HG02938 (cell line): ENCODE results near the gene MEIOSIN.

Experiments
- ATAC-seq: cut with Tn5 transposase; IDR thresholded peaks from one replicate; pipeline ENCODE4 v1.9.1; 2021; ENCODE audit warnings: mild to moderate bottlenecking, moderate library complexity; ENCODE audit not compliant: unreplicated experiment

MEIOSIN gene

DNA sequence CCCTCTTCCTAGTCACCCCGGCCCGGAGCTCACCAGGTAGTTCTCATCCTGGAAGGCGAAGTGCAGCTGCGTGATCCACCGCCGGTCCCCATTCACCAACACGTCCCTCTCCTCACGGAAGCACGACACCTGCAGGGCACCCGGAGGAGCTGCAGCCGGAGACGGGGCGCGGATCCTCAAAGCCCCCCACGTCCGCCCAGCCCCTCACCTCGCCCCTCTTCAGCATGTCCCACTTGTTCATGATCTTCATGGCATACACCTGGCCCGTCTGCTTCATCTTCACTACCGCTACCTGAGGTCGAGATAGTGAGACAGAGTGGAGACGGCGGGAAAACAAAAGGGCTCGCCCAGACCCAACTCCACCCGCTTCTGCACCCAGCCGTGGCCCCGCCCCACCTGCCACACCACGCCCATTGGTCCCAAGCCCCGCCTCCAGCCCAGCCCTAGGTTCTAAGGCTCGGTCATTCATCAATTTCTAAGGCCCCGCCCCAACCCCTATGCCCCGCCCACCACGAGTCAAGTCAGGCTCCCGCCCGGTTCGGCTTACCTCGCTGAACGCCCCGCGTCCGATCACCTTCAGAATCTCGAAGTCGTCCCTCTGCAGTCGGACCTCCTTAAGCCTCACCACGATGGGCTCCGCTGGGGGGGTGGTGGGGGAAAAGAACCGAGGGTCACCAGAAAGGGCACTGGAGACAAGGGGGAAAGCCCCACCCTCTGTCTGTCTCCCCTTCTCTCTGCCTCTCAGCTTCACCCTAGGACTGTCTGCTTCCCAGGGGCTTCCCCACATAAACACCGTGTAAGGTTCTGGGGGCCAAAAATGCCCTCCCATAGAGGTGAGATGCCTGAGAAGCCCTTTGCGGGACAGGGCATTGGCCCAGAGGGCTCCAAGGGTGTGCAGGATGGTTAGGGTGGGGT, 46.2 kb downstream of the MEIOSIN start:
- peak; percentile 81 for ATAC-seq

DNA sequence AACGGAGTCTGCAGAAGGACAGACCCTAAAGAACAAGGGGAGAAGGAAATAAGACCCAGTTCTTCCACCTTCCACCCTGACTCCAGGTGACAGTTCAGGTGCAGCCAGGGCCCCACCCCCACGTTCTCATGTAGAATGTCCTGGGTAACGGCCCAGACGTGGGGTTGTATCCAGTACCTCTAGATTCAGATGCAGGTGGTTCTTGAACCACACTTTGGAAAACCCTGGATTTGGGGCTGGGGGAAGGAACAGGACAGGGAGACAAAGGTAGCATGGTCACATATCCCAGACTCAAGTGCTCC, 46.9 kb downstream of the MEIOSIN start:
- no peak for ATAC-seq

DNA sequence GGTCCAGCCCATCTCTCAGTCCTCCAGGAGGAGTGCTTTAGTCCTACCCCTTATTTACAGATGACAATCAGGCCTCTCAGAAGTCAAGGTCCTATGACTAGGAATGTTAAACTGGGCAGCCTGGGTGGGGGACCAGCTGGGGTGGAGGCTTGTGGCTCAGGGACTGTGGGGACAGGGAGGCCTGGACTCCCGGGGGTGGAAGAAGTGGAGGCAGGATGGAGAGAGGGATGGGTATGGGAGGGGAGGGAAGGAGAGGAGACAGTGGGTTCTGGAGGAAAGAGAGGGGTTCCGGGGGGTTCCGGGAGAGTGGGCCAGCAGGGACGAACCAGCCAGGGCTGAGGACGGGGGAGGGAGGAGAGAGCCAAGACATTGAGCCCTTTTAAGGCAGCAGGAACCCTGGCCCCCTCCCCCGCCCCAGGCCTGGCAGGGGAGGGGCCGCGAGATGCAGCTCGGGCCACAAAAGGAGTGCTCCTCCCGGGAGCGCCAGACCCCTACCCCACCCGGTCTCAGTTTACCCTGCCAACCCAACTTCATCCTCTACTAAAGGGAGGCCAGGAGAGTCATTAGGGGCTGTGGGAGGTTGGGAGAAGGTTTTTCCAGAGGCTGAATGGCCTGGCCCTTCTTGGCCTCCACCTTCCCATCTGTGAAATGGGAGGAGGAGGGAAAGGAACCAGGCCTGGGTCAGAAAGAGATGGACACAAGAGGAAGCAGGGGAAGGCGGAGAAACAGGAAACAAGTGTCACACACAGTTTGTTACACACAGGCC, 47.4 kb downstream of the MEIOSIN start:
- ATAC-seq: no peak

DNA sequence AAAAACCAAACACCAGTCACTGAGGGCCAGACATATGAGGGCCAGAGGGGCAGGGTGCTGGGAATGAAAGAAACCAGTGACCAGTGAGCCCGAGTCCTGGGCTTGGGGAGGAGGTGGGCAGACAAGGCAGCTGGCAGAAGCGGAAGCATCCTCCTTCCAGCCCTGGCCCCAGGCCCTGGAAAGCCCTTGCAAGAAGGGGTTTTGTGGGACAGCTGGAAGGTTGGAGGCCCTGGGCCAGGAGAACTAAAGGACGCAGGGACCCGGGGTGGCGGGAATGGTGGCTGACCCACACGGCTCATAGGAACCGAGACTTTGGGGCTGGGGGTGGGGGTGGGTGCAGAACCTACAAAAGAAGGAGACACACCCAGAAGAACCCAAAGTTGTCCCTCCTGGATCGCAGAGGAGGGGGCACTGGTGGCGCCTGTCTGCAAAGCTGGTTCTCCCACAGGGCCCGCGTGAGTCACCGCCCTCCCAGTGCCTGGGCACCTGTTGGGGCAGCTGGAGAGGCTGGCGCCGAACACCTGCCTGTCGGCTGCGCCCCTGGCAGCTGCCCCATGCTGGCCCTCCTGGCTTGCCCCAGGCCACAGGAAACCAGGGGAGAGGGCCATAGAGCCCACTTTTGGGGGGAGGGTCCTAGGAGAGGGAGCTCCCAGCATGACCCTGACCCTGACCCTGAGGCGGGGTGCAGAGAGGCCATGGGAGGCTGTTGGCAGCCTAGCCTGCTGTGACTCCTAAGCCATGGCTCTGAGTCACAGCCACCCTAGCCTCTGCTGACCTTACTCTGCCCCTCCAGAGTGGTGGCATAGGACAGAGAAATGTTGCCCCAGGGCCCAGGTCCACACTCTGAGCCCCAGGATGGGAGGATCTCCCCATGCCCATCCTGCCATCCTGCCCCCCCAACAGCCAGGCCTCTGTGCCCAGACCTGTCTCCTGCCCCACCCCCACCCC, 48.2 kb downstream of the MEIOSIN start:
- no peak for ATAC-seq

DNA sequence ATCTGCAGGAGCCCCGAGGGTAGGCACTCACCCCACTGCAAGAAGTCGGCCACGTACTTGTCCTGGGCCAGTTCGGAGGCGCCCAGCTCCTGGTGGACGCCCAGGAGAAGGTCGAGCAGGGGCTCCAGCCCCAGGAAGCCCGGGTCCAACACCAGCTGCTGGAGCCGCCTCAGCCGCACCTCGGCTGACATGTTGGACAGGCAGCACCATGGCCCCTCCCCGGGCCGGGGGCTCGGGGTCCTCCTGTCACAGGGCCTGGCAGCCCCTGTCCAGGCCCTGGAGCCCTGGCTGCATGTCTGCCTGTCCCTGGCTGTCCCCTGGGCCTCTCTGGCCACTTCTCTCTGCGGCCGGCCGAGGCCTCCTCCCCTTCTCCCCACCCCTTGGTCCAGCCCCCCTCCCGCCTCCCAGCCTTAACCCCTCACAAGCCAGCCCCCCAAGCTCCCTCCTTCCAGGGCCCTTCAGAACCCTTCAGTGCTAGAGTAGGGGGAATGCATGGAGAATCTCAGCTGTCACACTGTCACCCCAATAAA, 49.0 kb downstream of the MEIOSIN start, which contains the start of gene DMPK:
TSS of gene DMPK (minus strand) at position 329 of the 530 bp plus-strand sequence. CDS start at position 191, 138 bp downstream.
- ATAC-seq: no peak

DNA sequence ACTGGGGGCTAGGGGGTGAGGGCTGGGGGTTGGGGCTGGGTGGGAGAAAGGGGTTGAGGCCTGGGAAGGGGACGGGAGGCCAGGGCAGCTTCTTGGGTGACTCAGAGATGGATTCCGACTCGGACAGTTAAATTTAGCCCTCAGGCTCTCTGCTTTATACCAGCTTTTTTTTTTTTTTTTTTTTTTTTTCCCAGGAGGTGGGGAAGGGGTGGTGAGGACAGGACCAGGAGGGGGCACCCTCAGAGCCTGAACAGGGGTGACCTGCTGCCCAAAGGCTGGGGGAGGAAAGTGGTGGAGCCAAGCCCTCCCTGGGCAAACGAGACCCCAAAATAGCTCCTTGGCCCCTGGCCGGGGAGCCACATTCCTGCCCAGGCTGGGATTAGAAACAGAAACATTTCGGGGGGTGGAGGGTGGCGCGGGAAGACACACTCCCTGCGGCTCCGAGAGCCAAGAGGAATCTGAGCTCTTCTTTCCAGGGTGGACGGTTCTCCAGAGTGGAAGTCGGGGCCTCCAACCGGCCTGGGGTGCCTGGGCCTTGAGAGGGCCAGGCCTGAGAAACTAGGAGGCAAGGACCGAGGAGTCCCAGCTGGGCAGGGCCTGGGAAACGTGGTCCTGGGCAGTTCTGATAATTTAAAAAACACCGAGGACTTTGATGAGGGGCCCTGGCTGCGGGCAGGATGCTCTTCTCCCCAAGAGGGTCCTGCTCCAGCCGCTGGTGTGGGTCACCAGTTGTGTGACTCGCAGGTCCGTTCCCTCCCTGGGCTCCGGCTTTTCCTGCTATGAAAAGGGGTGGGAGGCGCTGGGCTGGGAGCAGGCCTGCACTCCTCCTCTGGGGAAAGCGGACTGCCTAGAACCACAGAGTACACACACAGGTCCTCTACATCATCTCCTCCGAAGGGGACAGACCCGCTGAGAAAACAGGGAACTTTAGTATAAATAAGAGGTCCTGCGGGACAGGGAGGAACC, 49.9 kb downstream of the MEIOSIN start:
- no peak for ATAC-seq

- no peak for ATAC-seq
These were observed 50.9 kb downstream of the MEIOSIN start for GRCh38 chr19:45784096-45784495.

GRCh38 chr19:45785097-45785496, 51.9 kb downstream of the MEIOSIN start:
- no peak for ATAC-seq

DNA sequence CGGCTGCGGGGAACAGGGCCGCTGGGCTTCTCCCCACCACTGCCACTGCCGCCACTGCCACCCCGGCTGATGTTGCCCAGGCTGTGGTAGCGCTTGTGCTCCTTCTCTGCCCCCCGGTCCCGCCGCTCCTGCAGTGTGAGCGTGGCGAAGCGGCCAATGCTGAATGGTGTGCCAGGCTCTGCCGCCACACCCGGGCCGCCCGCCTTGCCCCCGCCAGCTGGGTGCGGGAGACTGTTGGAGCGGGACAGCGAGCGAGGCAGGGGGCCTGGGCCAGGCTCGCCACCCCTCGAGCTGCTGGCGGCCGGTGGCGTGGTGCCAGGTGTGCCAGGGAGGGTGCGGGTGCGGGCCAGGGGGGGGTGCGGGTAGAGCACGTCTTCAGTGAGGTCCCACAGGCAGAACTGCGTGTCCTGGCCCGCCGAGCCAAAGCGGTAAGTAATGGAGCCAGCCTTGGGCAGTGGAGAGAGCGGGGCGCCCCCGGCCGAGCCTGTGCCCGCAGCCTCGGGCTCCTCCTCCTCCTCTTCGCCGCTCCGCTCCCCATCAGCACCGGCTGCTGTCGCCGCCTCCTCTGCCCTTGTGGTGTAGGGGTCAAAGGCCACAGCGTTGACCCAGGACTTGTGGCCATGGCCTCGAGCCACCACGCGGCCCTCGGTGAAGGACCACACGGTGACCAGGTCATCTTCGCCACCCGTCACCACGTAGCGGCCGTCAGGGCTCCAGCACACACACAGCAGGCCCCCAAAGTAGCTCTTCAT, 52.7 kb downstream of the MEIOSIN start:
- no peak for ATAC-seq

DNA sequence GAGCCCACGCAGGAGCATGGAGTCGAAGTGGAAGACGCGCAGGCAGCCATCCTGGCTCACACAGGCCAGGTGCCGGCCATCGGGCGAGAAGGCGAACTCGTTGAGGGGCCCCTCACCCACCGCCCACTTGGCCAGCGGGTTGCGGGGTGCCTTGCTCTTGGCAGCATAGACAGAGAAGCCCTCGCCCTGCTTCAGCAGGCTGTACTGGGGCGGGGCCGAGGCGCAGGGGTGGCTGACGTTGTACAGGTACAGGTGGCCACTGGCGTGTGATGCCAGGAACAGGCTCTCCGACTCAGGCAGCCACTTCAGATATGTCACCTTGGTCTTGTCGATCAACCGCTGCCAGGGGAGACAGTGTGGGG, 53.3 kb downstream of the MEIOSIN start:
- ATAC-seq: no peak

- no peak for ATAC-seq
These were observed 56.0 kb downstream of the MEIOSIN start for GRCh38 chr19:45789035-45789786.

GRCh38 chr19:45790942-45791341, 57.7 kb downstream of the MEIOSIN start:
- ATAC-seq: no peak

- ATAC-seq: peak; percentile 30
These were observed 58.7 kb downstream of the MEIOSIN start for GRCh38 chr19:45791744-45792469.

DNA sequence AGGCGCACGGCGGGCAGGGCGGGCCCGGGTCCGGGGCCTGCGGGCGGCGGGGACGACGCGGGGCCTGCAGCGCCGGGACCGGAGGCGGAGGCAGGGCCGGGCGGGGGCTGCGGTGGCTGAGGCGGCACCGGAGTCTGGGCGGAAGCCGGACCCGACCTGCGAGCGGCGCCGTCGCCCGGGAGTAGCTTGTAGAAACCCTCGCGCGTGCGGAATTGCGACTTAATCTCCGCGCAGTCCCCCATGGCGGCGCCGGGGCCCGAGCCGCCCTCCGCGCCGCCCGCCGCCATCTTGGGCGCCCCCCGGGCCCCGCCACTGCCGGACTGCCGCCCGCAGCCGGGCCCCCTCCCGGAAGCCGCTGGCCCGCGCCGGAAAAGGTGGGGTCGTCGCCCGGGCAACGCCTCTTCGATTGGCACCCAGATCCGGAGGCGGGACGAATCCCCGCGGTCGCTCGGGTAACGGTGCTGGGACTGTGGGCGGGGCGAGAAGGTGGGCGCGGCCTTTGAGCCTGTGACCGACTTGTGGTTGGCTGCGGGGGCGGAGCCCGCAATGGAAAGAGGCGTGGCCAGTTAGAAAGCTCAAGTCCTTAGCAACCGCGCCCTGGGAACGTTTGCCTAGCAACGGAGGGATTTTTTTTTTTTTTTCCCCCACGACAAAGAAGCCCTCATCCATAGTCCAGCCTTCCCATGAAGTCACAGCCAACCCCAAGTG, 59.4 kb downstream of the MEIOSIN start, which contains the start of gene DMWD:
TSS of gene DMWD (minus strand) at position 376 of the 708 bp plus-strand sequence. CDS start at position 287, 89 bp downstream.
- ATAC-seq: peak; percentile 82

DNA sequence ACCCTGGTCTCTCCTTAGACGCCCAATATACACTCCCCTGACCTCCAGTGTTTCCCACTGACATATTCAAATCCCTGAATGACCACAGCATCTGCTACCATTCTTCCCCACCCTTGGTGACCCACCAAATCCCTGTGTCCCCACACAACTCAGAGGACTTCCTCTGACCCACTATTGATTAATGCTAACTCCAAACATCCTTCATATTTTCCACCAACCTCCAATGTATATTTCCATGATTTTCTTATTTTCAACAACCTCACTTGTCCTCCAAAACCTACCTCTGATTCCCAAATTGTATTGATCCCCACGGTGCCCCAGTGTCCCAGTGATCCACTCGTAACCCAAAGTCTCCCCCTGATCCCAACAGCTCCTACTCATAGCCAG, 59.9 kb downstream of the MEIOSIN start:
- no peak for ATAC-seq

- no peak for ATAC-seq
These were observed 60.6 kb downstream of the MEIOSIN start for GRCh38 chr19:45793876-45794275.

GRCh38 chr19:45794627-45795026, 61.4 kb downstream of the MEIOSIN start:
- no peak for ATAC-seq
